HUES48 (cell line): ENCODE data around the gene PRM1.

Source experiments
- H3K27ac ChIP-seq: one replicate; pipeline ENCODE4 v1.7.0; 2013; ENCODE audit warnings: low read depth, low read length, inconsistent platforms
- H3K27me3 ChIP-seq: 2 replicates; pipeline ENCODE4 v1.6.1; 2013; ENCODE audit warnings: mild to moderate bottlenecking, low read length; ENCODE audit not compliant: control insufficient read depth, insufficient read depth
- H3K36me3 ChIP-seq: 2 replicates; pipeline ENCODE4 v1.6.1; 2013; ENCODE audit warnings: low read length; ENCODE audit not compliant: control insufficient read depth, insufficient read depth
- H3K4me1 ChIP-seq: 2 replicates; pipeline ENCODE4 v1.6.1; 2013; ENCODE audit warnings: mild to moderate bottlenecking, low read length; ENCODE audit not compliant: control insufficient read depth, insufficient read depth
- H3K4me3 ChIP-seq: 2 replicates; pipeline ENCODE4 v1.5.1; 2013; ENCODE audit warnings: mild to moderate bottlenecking, low read depth, low read length
- H3K9ac ChIP-seq: 2 replicates; pipeline ENCODE4 v1.6.1; 2013; ENCODE audit warnings: mild to moderate bottlenecking, low read depth, low read length, moderate library complexity
- H3K9me3 ChIP-seq: 2 replicates; pipeline ENCODE4 v1.6.1; 2013; ENCODE audit warnings: low read length; ENCODE audit not compliant: control insufficient read depth, insufficient read depth

The PRM1 gene

GRCh38 chr16:11248133-11248532 is 33.0 kb downstream of the PRM1 start:
- H3K4me3 ChIP-seq = no peak overlapping the region
- H3K27me3 ChIP-seq = no peaks in the 10 kb centered on the region
- H3K9me3 ChIP-seq = no peaks in the 10 kb centered on the region
- H3K27ac ChIP-seq = no peak overlapping the region
- H3K36me3 ChIP-seq = 0 out of 2 replicates have a peak, but pooled peaks cover 1% of the 10 kb centered on the region
- no peak overlapping the region for H3K9ac ChIP-seq
- no peaks in the 10 kb centered on the region for H3K4me1 ChIP-seq

DNA sequence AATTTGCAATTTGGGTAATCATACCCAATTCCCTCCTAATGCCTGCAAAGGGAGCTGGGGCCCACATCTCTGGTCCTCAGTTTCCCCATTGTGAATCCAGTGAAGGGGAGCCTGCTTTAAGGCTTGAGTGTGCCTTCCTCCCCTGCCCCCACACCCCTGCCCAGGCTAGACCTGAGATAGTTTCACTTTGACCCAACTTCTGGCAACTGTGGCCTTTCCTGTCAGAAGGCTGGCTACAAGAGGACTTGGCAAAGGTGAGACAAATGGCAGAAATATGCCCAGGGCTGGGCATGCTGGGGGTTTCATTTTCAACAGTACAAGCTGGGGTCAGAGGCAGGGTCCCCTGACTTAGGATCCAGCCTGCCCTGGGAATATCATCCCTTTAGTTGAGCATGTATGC is 35.1 kb downstream of the PRM1 start:
- Histone ChIP-seq H3K36me3 (no peaks in the 10 kb centered on the region), H3K27ac (no peak overlapping the region), H3K9me3 (no peaks in the 10 kb centered on the region), H3K4me3 (no peak overlapping the region), H3K27me3 (no peaks in the 10 kb centered on the region), H3K9ac (no peak overlapping the region), H3K4me1 (no peaks in the 10 kb centered on the region)

DNA sequence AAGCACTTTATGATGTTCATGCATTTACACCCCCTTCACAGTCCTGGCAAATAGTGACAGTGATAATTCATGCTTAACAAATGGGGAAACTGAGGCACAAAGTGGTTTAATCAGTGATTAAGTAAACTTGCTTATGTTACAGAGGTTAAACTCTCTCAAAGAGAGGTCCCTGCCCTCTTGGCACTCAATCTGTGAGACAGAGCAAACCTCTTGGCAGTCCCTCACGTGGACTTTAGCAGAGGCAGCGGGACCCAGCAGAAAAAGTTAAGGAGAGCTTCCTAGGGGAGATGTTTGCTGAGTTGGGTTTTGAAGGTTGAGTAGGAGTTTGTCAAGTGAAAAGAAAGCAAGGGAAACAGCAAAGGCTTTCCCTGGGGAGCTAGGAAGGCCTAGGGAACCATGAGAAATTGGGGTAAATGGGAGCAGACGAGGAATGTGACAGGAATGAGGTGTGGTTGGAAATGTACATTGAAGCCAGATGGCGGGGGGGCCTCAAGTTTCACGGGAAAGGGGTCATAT is 35.9 kb downstream of the PRM1 start:
- Histone ChIP-seq H3K36me3 (no peaks in the 10 kb centered on the region), H3K4me1 (no peaks in the 10 kb centered on the region), H3K4me3 (no peak overlapping the region), H3K27me3 (no peaks in the 10 kb centered on the region), H3K9me3 (no peaks in the 10 kb centered on the region), H3K9ac (no peak overlapping the region), H3K27ac (no peak overlapping the region)

DNA sequence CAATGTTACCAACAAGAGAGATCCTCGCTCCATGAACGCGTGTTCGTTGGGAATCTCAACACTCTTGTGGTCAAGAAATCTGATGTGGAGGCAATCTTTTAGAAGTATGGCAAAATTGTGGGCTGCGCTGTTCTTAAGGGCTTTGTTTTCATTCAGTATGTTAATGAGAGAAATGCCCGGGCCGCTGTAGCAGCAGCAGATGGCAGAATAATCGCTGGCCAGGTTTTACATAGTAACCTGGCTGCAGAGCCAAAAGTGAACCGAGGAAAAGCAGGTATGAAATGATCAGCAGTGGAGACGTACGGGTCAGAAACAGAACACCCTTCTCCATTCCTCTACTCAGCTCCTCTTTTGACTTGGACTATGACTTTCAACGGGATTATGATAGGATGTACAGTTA is 38.5 kb downstream of the PRM1 start:
- H3K4me1 ChIP-seq = no peaks in the 10 kb centered on the region
- H3K36me3 ChIP-seq = no peaks in the 10 kb centered on the region
- H3K9me3 ChIP-seq = no peaks in the 10 kb centered on the region
- H3K27ac ChIP-seq = no peak overlapping the region
- H3K27me3 ChIP-seq = no peaks in the 10 kb centered on the region
- H3K9ac ChIP-seq = no peak overlapping the region
- H3K4me3 ChIP-seq = no peak overlapping the region

DNA sequence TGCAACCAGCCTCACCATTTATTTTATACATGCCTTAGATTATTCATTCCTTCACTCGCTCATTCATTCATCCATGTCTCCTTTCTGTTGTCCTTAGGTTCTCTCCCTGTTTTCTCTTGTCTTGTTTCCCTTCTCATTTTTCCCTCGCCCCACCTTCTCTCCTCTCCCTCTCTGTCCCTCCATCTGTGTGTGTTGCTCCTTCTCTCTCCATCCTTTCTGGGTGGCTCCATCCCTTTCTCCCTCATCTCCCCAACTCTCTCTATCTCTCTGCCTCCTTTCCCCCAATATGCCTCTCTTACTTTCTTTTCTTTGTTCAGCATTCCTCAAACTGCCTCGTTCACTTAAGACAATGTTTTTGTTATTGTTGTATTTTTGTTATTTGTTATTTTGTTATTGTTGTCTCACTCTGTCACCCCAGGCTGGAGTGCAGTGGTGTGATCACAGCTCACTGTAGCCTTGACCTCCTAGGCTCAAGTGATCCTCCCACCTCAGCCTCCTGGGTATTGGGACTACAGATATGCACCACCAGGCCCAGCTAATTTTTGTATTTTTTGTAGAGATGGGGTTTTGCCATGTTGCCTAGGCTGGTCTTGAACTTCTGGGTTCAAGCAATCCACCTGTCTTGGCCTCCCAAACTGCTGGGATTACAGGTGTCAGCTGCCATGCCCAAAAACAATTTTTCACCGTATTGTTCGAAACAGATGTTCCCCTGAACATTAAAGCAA is 39.5 kb downstream of the PRM1 start:
- no peaks in the 10 kb centered on the region for H3K36me3 ChIP-seq
- no peaks in the 10 kb centered on the region for H3K9me3 ChIP-seq
- no peak overlapping the region for H3K27ac ChIP-seq

GRCh38 chr16:11240636-11241473 is 40.3 kb downstream of the PRM1 start:
- H3K27ac ChIP-seq = no peak overlapping the region
- H3K4me1 ChIP-seq = no peaks in the 10 kb centered on the region
- no peak overlapping the region for H3K4me3 ChIP-seq
- H3K9me3 ChIP-seq = no peaks in the 10 kb centered on the region
- no peak overlapping the region for H3K9ac ChIP-seq
- H3K27me3 ChIP-seq = no peaks in the 10 kb centered on the region
- no peaks in the 10 kb centered on the region for H3K36me3 ChIP-seq

More for the DNA sequence above, 39.5 kb downstream of the PRM1 start:
- Histone ChIP-seq H3K4me1 (no peaks in the 10 kb centered on the region), H3K4me3 (no peak overlapping the region), H3K27me3 (no peaks in the 10 kb centered on the region), H3K9ac (no peak overlapping the region)

DNA sequence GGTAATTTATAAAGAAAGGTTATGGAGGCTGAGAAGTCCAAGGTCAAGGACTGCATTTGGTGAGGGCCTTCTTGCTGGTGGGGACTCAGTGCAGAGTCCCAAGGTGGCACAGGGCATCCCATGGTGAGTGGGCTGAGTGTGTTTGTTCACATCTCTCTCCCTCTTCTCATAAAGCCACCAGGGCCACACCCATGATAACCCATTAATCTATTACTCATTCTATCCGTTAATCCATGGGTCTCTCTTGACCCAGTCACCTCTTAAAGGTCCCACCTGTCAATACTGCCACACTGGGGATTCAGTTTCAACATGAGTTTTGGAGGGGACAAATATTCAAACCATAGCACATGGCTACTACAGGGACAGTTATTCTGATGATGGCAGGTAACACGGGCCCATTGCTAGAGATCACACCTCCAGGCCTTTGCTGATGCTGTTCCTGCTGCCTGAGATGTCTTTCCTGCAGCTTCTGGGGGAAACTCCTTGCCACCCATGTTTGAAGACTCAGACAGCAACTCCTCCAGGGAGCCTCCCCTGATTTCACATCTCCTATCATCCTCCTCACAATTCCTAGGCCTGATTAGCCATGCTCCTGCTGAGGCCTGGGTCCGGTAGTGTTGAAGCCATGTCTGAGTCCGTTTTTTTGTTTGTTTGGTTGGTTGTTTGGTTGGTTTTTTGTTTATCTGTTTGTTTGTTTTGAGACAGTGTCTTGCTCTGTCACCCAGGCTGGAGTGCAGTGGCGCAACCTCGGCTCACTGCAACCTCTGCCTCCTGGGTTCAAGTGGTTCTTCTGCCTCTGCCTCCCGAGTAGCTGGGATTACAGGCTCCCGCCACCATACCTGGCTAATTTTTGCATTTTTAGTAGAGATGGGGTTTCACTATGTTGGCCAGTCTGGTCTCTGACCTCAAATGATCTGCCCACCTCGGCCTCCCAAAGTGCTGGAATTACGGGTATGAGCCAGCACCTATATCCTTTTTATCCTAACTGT is 41.2 kb downstream of the PRM1 start:
- H3K4me3 ChIP-seq = no peak overlapping the region
- H3K4me1 ChIP-seq = no peaks in the 10 kb centered on the region
- H3K9ac ChIP-seq = no peak overlapping the region
- H3K27ac ChIP-seq = no peak overlapping the region
- H3K27me3 ChIP-seq = no peaks in the 10 kb centered on the region
- H3K36me3 ChIP-seq = no peaks in the 10 kb centered on the region
- no peaks in the 10 kb centered on the region for H3K9me3 ChIP-seq

DNA sequence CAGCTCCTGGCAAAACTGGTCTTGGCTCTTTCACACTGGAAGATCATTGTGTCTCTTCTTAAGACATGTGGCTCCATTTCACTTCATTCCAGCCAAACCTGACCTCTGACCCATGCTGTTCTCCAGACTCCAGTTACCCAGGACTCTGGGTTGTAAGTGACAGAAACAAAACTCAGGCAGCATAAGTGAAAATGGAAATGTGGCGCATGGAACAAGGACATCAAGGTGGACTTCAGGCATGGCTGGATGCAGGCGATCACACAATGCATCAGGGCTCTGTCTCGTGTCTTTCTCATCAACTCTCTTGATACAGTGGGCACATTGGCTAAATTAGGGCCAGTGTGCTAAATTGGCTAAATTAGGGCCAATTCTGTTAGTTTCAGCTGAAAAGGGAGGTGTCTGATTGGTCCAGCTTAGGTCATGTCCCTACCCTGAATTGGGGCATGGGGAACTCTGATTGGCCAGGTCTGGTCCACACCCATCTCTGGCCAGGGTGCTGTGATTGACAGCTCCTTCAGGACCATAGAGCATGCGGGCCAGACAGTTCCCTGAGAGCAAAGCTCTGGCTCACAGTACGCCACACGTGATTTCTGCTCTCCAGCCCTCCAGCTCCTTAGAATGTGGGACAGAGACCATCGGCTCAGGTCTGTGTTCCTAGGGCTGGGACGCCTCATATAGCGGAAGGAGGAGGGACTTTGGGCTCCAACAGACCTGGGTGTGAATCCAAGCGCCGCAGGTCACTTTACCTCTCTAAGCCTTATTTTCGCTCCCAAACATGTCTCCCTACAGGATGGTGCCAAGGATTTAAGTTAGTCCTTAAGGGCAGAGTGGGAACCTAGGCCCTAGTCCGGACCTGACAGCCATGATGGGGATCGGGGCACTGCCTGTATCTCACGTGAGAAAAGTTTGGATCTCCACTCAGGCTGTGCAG is 42.6 kb downstream of the PRM1 start:
- Histone ChIP-seq H3K4me3 (no peak overlapping the region), H3K36me3 (no peaks in the 10 kb centered on the region), H3K9ac (no peak overlapping the region), H3K27ac (no peak overlapping the region), H3K9me3 (no peaks in the 10 kb centered on the region), H3K27me3 (no peaks in the 10 kb centered on the region), H3K4me1 (no peaks in the 10 kb centered on the region)

DNA sequence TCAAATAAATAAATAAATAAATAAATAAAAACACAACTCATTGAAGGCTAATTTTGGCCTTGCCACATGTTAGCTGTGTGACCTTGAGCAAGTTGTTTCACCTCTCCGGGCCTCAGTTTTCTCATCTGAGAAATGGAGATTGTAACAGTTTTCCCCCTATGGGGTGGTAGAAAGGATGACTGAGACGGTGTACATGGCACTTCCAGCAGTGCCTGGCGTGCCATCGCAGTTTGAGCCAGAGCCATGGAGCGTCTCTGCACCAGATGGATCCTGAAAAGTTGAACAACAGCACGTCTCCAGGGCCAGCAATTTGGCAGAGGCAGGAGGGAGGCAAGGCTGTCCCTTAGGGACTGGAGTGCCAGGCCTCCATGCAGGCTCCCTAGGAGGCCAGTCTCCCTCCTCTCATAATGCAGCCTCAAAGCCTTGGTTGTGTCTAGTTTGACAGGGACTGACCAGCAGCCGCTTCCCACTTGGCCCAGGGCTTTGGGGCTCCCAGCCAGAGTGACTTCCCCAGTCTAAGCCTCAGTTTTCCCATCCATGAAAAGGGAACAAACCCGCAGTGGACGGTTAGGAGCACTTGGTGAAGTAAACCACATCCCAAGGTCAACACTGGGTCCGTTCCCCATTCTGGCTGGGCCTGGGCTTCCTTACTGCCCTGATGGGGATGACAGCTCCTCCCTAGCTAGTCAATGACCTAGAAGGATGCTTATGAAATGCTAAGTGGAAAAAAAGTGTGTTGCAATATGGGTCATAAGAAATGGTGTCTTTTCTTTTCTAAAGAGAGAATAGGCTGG is 44.5 kb downstream of the PRM1 start:
- no peaks in the 10 kb centered on the region for H3K36me3 ChIP-seq
- H3K4me3 ChIP-seq = no peak overlapping the region
- no peak overlapping the region for H3K27ac ChIP-seq
- H3K4me1 ChIP-seq = 0 out of 2 replicates have a peak, but pooled peaks cover 6% of the 10 kb centered on the region
- H3K27me3 ChIP-seq = peaks cover 2% of the 10 kb centered on the region; the same call in 1 of the 2 replicates
- H3K9ac ChIP-seq = no peak overlapping the region
- H3K9me3 ChIP-seq = no peaks in the 10 kb centered on the region
